Measurements from ENCODE around the gene MAP3K21. TPM values are rescaled to one million over a fixed set of nuclear protein-coding genes. Genes with fewer than 3 reads are reported as not detected.

MAP3K21 gene
- total and polyA plus RNA-seq, 2 of the 4 experiments (the other 2 are of a cell fraction): 0.15 to 0.18 TPM

DNA sequence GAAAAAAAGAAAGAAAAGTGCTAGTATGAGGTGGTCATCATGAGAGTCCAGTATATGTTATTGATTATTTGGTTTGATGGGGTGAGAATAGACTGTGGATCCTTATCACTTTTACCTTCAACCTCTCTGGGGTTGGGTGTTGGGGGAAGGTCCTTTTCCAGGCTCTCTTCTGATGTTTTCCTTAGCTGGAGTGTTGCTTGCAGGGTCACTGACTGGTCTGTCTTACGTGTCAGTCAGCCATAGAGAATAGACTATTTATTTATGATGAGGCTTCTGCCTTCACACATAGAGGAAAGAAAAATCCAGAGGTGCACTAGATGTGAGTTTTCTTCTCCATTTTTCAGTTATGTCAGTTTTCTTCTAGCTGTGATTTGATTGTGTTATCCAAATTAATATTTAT is 36.5 kb downstream of the MAP3K21 start:
- H3K36me3 ChIP-seq (ENCODE audit: control insufficient read depth, insufficient read depth, low read length): no peaks in the 10 kb centered on the region
- no CpG with 5 or more reads among the region's 1 CpG for WGBS, 2 experiments (ENCODE audit: extremely low coverage in 2 of 2, insufficient read length in 1 of 2)
- H2BK20ac ChIP-seq (ENCODE audit: low read depth, low read length): no peak overlapping the region
- H2BK5ac ChIP-seq (ENCODE audit: low read depth, low read length, poor library complexity, severe bottlenecking): no peak overlapping the region
- ATAC-seq (ENCODE audit: low read depth) (no peak), DNase-seq (no peak)
- no peak for TF ChIP-seq BHLHE40 (IDR thresholded peaks at IDR 0.05; ENCODE audit: low read depth, low read length)
- no peak for TF ChIP-seq CHD1 (IDR thresholded peaks at IDR 0.05; ENCODE audit: low read depth, low read length)
- TF ChIP-seq MAFK (IDR thresholded peaks at IDR 0.05; ENCODE audit: low read depth, low read length): no peak
- no peak for TF ChIP-seq NFE2L2 (IDR thresholded peaks at IDR 0.05; ENCODE audit: low read depth, low read length)
- TF ChIP-seq MAZ (IDR thresholded peaks at IDR 0.05; ENCODE audit: borderline replicate concordance, low read depth, low read length): no peak
- no peak for TF ChIP-seq ELK1 (IDR thresholded peaks at IDR 0.05; ENCODE audit: borderline replicate concordance, low read depth, low read length)
- TF ChIP-seq POLR2A (IDR thresholded peaks at IDR 0.05; ENCODE audit: low read depth, low read length): no peak
- TF ChIP-seq RCOR1 (IDR thresholded peaks at IDR 0.05; ENCODE audit: insufficient replicate concordance, low read length): no peak
- dilution Hi-C loops (cut with HindIII; ENCODE audit: low sequenced_read_pairs, unreplicated experiment): no loop called here
- H2BK15ac ChIP-seq (ENCODE audit: low read depth, low read length): no peak overlapping the region
- CTCF ChIA-PET: interaction anchor here (0.6 to 1.2 kb wide), 4 partner anchors 15 to 681 kb away, joined by 3 read pairs; no protein-coding TSS in a partner anchor
- no peak overlapping the region for H3K56ac ChIP-seq (ENCODE audit: extremely low read depth, insufficient read depth, low read length)
- H3K14ac ChIP-seq (replicated peaks; ENCODE audit: low read depth, low read length): no peak overlapping the region
- H3K4me1 ChIP-seq (ENCODE audit: control insufficient read depth, insufficient read depth, low read length): no peaks in the 10 kb centered on the region
- in situ Hi-C loops (cut with MboI; ENCODE audit: low sequenced_read_pairs): no loop called here
- no peak overlapping the region for H2AK5ac ChIP-seq (ENCODE audit: low read depth, low read length)
- H3K9me3 ChIP-seq (ENCODE audit: control insufficient read depth, insufficient read depth, low read length): no peaks in the 10 kb centered on the region
- no peaks in the 10 kb centered on the region for H3K79me1 ChIP-seq (ENCODE audit: low read depth in 1 of 2, low read length in 2 of 2)
- no peak overlapping the region for H3K4ac ChIP-seq (ENCODE audit: low read depth, low read length)
- H3K27ac ChIP-seq (ENCODE audit: insufficient read depth, low read length): no peak overlapping the region
- H2BK120ac ChIP-seq (ENCODE audit: low read depth, low read length): no peak overlapping the region
- POLR2A ChIA-PET (ENCODE audit: unreplicated experiment): no interaction called here
- no peak overlapping the region for H4K5ac ChIP-seq (ENCODE audit: low read depth, low read length)
- no peak overlapping the region for H3K23ac ChIP-seq (ENCODE audit: low read depth, low read length)
- H3K4me2 ChIP-seq (ENCODE audit: low read depth, low read length): no peak overlapping the region
- H4K20me1 ChIP-seq (ENCODE audit: insufficient read depth, low read length): no peaks in the 10 kb centered on the region
- no peak overlapping the region for H3K9ac ChIP-seq (ENCODE audit: low read depth, low read length)
- peaks cover 3% of the 10 kb centered on the region; the same call in 1 of the 2 replicates for H3K27me3 ChIP-seq (ENCODE audit: control insufficient read depth, insufficient read depth, low read length)
- H4K91ac ChIP-seq (ENCODE audit: insufficient read depth, low read depth, low read length): no peak overlapping the region
- BruUV-seq (replicated peaks): no TSS peak
- no peak overlapping the region for H2AFZ ChIP-seq (replicated peaks; ENCODE audit: low read length, poor library complexity)
- no peak overlapping the region for H3K4me3 ChIP-seq (ENCODE audit: insufficient read depth, low read depth, low read length)
- H3K18ac ChIP-seq (ENCODE audit: low read depth, low read length): no peak overlapping the region
- intact Hi-C loops (cut with micrococcal nuclease): loop anchor here (1.0 to 2.0 kb wide), 2 partner anchors 59 to 701 kb away; no protein-coding TSS in a partner anchor
- no peak overlapping the region for H2AK9ac ChIP-seq (replicated peaks; ENCODE audit: low read depth, low read length, poor library complexity)
- H3K9me1 ChIP-seq (ENCODE audit: insufficient read depth, low read length): no peaks in the 10 kb centered on the region
- no peak overlapping the region for H4K8ac ChIP-seq (ENCODE audit: low read depth in 2 of 2, low read length in 2 of 2)
